Activated B cell treated with CpG ODN at 0.5 μM for 24 hours (primary cell): Measurements from ENCODE around the gene ZNF768. TPM values are rescaled to one million over a fixed set of nuclear protein-coding genes. Genes with fewer than 3 reads are reported as not detected.

Source experiments
- ATAC-seq: fragments of 200-7000 bp; cut with Tn5 transposase; one replicate; pipeline ENCODE4 v1.10.0; 2021; ENCODE audit warnings: low read depth, mild to moderate bottlenecking, moderate library complexity
- CTCF ChIA-PET: fragments of 350-600 bp; sonication (Branson Sonifier 250); formaldehyde crosslinking; loops from one replicate; lab custom pipeline; 2021; ENCODE audit warnings: antibody characterized with exemption; lab: Charles Lee
- POLR2A ChIA-PET: fragments of 350-600 bp; sonication (Branson Sonifier 250); formaldehyde crosslinking; loops from one replicate; lab custom pipeline; 2021; ENCODE audit warnings: antibody characterized with exemption; lab: Charles Lee
- DNase-seq: peaks from one replicate; pipeline ENCODE4 v3.0.0; 2022
- H3K27ac Mint-ChIP-seq: one replicate; pipeline ENCODE4 v1.8.0; 2020; ENCODE audit warnings: mixed read lengths
- H3K27me3 Mint-ChIP-seq: one replicate; pipeline ENCODE4 v1.8.0; 2021; ENCODE audit warnings: mixed read lengths
- H3K36me3 Mint-ChIP-seq: one replicate; pipeline ENCODE4 v1.8.0; 2021; ENCODE audit warnings: low read depth, mixed read lengths
- H3K4me1 Mint-ChIP-seq: one replicate; pipeline ENCODE4 v1.8.0; 2021; ENCODE audit warnings: mixed read lengths
- H3K4me3 Mint-ChIP-seq: one replicate; pipeline ENCODE4 v1.8.0; 2020; ENCODE audit warnings: mild to moderate bottlenecking, mixed read lengths
- H3K9me3 Mint-ChIP-seq: one replicate; pipeline ENCODE4 v1.8.0; 2020; ENCODE audit warnings: mixed read lengths
- intact Hi-C: fragments of 100-400 bp; cut with micrococcal nuclease; formaldehyde crosslinking; loops from one replicate; pipeline ENCODE4 v1.15.1; 2024
- total RNA-seq: library from RNA; stranded (reverse); gene quantifications from 2 replicates; pipeline ENCODE4 v1.2.3, GENCODE V29; 2022
- TF ChIP-seq, protein P1 (sequence below): fragments of 200-600 bp; IDR thresholded peaks from one replicate; pipeline ENCODE4 v1.8.0; 2022; ENCODE audit warnings: antibody characterized with exemption, mild to moderate bottlenecking

ZNF768 gene
- total RNA-seq, 1 donor from 2014 or later = 30.7 TPM

DNA sequence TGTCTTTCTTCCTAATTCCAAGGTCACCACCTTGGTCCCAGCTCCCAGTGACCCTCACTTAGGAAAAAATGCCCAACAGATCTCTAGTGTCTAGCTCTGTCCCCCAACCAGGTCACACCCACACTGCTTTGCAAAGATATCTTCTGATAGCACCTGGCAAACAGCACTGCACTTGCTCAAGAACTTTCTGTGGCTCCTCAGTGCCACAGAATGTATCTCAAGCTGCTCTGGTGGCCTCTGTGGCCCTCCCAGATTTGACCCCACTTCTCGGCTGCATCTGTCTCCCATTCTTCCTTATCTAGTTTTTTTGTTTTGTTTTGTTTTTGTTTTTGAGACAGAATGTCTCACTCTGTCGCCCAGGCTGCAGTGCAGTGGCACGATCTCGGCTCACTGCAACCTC, 40.2 kb upstream of the ZNF768 start:
- ChIA-PET CTCF (interaction anchor here (1.1 kb wide), 1 partner anchor 31 kb away, joined by 3 read pairs; no protein-coding TSS in a partner anchor), POLR2A (interaction anchor here (0.5 to 2.2 kb wide), 5 partner anchors 8 to 149 kb away, joined by 3 to 37 read pairs (median 5); partner anchors contain the start of genes ZNF689 and ZNF764)
- Mint-ChIP-seq H3K27ac (peak overlapping the region; percentile 59), H3K27me3 (no peaks in the 10 kb centered on the region), H3K4me1 (peaks cover 33% of the 10 kb centered on the region), H3K36me3 (peaks cover under 1% of the 10 kb centered on the region), H3K9me3 (no peaks in the 10 kb centered on the region), H3K4me3 (no peak overlapping the region)
- TF ChIP-seq, protein P1, sequence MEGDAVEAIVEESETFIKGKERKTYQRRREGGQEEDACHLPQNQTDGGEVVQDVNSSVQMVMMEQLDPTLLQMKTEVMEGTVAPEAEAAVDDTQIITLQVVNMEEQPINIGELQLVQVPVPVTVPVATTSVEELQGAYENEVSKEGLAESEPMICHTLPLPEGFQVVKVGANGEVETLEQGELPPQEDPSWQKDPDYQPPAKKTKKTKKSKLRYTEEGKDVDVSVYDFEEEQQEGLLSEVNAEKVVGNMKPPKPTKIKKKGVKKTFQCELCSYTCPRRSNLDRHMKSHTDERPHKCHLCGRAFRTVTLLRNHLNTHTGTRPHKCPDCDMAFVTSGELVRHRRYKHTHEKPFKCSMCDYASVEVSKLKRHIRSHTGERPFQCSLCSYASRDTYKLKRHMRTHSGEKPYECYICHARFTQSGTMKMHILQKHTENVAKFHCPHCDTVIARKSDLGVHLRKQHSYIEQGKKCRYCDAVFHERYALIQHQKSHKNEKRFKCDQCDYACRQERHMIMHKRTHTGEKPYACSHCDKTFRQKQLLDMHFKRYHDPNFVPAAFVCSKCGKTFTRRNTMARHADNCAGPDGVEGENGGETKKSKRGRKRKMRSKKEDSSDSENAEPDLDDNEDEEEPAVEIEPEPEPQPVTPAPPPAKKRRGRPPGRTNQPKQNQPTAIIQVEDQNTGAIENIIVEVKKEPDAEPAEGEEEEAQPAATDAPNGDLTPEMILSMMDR = no peak
- DNase-seq = no peak
- intact Hi-C loops = no loop called here
- ATAC-seq = no peak

DNA sequence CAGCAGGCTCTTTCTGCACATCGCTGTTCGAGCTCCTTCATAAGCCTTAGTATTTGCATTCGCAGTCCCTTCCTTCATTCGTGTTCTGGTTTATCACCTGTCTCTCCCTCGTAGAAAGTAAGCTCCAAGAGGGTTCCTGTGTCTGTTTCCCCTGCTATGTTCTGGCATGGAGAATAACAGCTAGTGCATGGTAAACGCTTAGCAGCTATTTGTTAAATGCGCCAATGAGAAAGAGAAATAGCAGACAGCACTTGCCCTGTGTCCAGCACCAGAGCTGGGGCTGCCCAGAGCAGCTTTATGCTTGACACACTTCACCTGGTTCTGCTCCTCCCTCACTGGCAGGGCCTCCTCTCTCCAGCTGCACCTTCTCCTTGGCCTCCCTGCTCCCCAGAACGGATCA, 39.6 kb upstream of the ZNF768 start:
- H3K27ac Mint-ChIP-seq = no peak overlapping the region
- H3K9me3 Mint-ChIP-seq = no peaks in the 10 kb centered on the region
- DNase-seq (no peak), ATAC-seq (no peak)
- TF ChIP-seq, protein P1 = no peak
- no peaks in the 10 kb centered on the region for H3K27me3 Mint-ChIP-seq
- H3K4me3 Mint-ChIP-seq = no peak overlapping the region
- intact Hi-C loops = no loop called here
- peaks cover 35% of the 10 kb centered on the region for H3K4me1 Mint-ChIP-seq
- peaks cover 2% of the 10 kb centered on the region for H3K36me3 Mint-ChIP-seq
- POLR2A ChIA-PET = interaction anchor here (0.7 to 1.5 kb wide), 3 partner anchors 13 to 148 kb away, joined by 3 to 4 read pairs (median 4); partner anchors contain the start of gene ZNF689
- CTCF ChIA-PET = no interaction called here

DNA sequence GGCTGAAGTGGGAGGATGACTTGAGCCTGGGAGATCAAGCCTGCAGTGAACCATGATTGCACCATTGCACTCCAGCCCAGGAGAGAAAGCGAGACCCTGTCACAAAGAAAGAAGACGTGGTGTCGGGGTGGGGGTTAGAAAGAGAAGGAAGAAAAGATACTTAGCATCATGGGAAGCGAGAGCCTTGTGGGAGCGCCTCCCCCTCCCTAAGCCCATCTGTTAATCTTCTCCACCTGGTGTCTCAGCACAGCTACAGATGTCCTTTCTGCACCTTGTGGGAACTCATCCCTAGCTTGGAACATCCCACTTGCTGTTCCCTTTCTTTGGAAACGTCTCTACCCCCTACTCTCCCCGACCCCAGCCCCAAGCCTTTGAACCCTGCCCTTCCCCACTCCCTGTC, 39.2 kb upstream of the ZNF768 start:
- Mint-ChIP-seq H3K4me1 (peaks cover 34% of the 10 kb centered on the region), H3K27ac (no peak overlapping the region), H3K9me3 (no peaks in the 10 kb centered on the region), H3K27me3 (no peaks in the 10 kb centered on the region), H3K4me3 (no peak overlapping the region), H3K36me3 (peaks cover 2% of the 10 kb centered on the region)
- ATAC-seq (no peak), DNase-seq (no peak)
- intact Hi-C loops = no loop called here
- TF ChIP-seq, protein P1 = no peak
- ChIA-PET CTCF (interaction anchor here (1.5 kb wide), 1 partner anchor 30 kb away, joined by 3 read pairs; no protein-coding TSS in a partner anchor), POLR2A (interaction anchor here (0.7 to 1.5 kb wide), 3 partner anchors 13 to 148 kb away, joined by 3 to 4 read pairs (median 4); partner anchors contain the start of gene ZNF689)

DNA sequence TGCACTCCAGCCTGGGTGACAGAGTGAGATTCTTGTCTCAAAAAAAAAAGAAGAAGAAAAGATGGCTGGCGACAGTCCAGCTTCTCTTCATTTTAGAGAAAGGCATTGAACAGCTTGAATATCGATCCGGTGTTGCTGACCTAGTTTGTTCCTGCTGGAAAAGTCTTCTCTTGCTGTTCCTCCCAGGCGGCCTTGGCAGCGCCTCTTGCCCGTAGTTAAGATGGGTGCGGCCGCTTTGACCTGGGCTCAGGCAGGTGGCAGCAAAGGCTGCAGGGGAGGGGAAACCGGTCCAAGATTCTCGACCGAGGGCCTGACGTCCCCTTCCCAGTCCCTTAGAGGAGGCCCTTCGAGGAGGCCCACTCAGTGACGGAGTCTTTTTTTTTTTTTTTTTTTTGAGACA, 35.7 kb upstream of the ZNF768 start:
- Mint-ChIP-seq H3K36me3 (peaks cover 2% of the 10 kb centered on the region), H3K27ac (peak overlapping the region; percentile 94), H3K4me3 (peak overlapping the region; percentile 90), H3K4me1 (peaks cover 30% of the 10 kb centered on the region), H3K9me3 (no peaks in the 10 kb centered on the region), H3K27me3 (no peaks in the 10 kb centered on the region)
- ChIA-PET CTCF (interaction anchor here (1.2 to 1.6 kb wide), 2 partner anchors 37 to 132 kb away, joined by 5 to 6 read pairs; partner anchors contain the start of gene DCTPP1), POLR2A (interaction anchor here (0.7 to 6.3 kb wide), 11 partner anchors 9 to 132 kb away, joined by 3 to 152 read pairs (median 6); partner anchors contain the start of genes DCTPP1, PRR14, ZNF688 and ZNF689)
- DNase-seq (no peak), ATAC-seq (no peak)
- intact Hi-C loops = no loop called here
- TF ChIP-seq, protein P1 = no peak

DNA sequence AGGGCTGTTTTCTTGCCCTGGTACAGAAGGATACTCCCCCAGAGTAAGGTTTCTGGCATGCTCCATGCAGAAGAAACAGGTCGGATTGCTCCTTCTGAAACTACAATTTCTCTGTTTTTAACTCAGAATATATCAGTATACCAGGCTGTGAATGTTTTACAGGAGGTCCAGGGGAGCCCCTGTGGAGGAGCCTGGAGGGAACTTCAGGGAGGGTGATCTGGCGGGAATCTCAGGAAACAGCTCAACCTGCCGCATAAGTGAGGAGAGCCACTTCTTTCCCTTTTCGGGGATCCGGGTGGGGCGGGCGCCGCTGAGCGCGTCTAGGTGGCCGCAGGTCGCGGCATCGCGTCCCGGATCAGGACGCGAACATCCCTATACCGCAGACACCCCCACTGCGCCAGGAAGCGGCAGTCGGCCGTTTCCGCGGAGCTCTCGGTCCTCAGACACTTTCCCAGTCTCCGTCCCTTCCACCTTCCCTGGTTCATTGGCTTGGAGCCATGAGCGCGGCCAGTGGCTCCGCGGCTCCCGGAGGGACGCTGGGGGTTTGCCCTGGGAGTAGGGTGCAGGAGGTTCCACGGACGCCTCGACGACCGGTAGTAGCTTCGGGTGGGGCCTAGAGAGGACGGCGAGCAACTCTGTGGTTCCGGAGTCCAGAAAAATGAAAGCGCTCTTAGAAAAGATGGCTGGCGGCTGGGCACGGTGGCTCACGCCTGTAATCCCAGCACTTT, 34.9 kb upstream of the ZNF768 start:
- Mint-ChIP-seq H3K4me1 (peaks cover 33% of the 10 kb centered on the region), H3K27me3 (no peaks in the 10 kb centered on the region), H3K9me3 (no peaks in the 10 kb centered on the region), H3K36me3 (peaks cover 4% of the 10 kb centered on the region), H3K4me3 (peak overlapping the region; percentile 90), H3K27ac (peak overlapping the region; percentile 94)
- intact Hi-C loops = no loop called here
- DNase-seq (peak; percentile 46), ATAC-seq (no peak)
- ChIA-PET POLR2A (interaction anchor here (0.6 to 6.3 kb wide), 16 partner anchors 10 to 154 kb away, joined by 3 to 152 read pairs (median 6); partner anchors contain the start of genes DCTPP1, PRR14, ZNF688 and ZNF689), CTCF (interaction anchor here (1.2 to 1.6 kb wide), 3 partner anchors 11 to 131 kb away, joined by 4 to 6 read pairs (median 5); partner anchors contain the start of genes DCTPP1 and ZNF688)
- TF ChIP-seq, protein P1 = no peak
